Adrenal gland (tissue), 12 donors: ENCODE data around the gene RFC2. TPM values are rescaled to one million over a fixed set of nuclear protein-coding genes. Genes with fewer than 3 reads are reported as not detected.

Experiments used
- DNase-seq, 7 donors: peaks; one replicate each; pipeline ENCODE4 v3.0.0-alpha.2; 2019 to 2020
- H3K27ac ChIP-seq, 5 donors: fragments of 200-600 bp; sonication (generic) in 4 of 5; 1 replicate in 3 of 5; 2 replicates in 2 of 5; pipeline versions ENCODE4 v1.5.1 to v1.8.0; 2016 to 2020; ENCODE audit warnings: mild to moderate bottlenecking in 1 of 5
- H3K27me3 ChIP-seq: fragments of 200-600 bp; 2 replicates; pipeline ENCODE4 v1.8.0; 2021
- H3K36me3 ChIP-seq, 2 donors: fragments of 200-600 bp; replicated peaks in 1 of 2; 1 replicate in 1 of 2; 2 replicates in 1 of 2; pipeline versions ENCODE4 v1.5.1 to v1.8.0; 2018 to 2022
- H3K4me1 ChIP-seq, 2 donors: fragments of 200-600 bp; replicated peaks in 1 of 2; 1 replicate in 1 of 2; 2 replicates in 1 of 2; pipeline versions ENCODE4 v1.5.1 to v1.8.0; 2018 to 2021
- H3K4me3 ChIP-seq, 4 donors: fragments of 200-600 bp; sonication (generic) in 3 of 4; one replicate each; pipeline ENCODE4 v1.5.1; 2016 to 2018
- H3K9me3 ChIP-seq, 3 donors: fragments of 200-600 bp; sonication (generic) in 1 of 3; replicated peaks in 1 of 3; 1 replicate in 2 of 3; 2 replicates in 1 of 3; pipeline versions ENCODE4 v1.5.1 to v1.8.0; 2016 to 2021
- POLR2A ChIP-seq, 2 donors: fragments of 450-650 bp; IDR thresholded peaks; one replicate each; pipeline ENCODE4 v1.6.1; 2017; ENCODE audit warnings: antibody characterized with exemption in 2 of 2, mild to moderate bottlenecking in 2 of 2, moderate library complexity in 1 of 2
- WGBS, 4 donors: extraction: QIAGEN DNeasy Blood & Tissue Kit in 2 of 4; methylation state at CpG; one replicate each; pipeline versions ENCODE4 v1.1.5 to v1.1.7; 2013 to 2017; 5-methylcytosine and 5-hydroxymethylcytosine counted together
- intact Hi-C, 2 donors: fragments of 100-400 bp; cut with DNase I; formaldehyde crosslinking; loops; one replicate each; pipeline versions ENCODE4 v1.14.1 to v1.15.0; 2022 to 2023
- polyA plus RNA-seq, 3 donors: library from polyadenylated mRNA; stranded (reverse); fragments of 200-250 nt in 2 of 3; fragments of 350-450 nt in 1 of 3; fragmentation: Illumina TruSeq in 1 of 3; extraction: RNeasy Lipid Tissue Mini Kit (QIAGEN cat#74804) in 1 of 3; gene quantifications; one replicate each; pipeline ENCODE4 v1.2.3, GENCODE V29; 2013 to 2014
- total RNA-seq, 9 donors: library from RNA; depleted of rRNA in 4 of 9; stranded (reverse); fragments of >200 nt in 4 of 9; fragments of 120-200 nt in 1 of 9; fragmentation: NEBNext Ultra II Directional in 1 of 9; extraction: Animal tissue kit (Norgen Biotek cat#: 25700) in 1 of 9; gene quantifications; one replicate each; pipeline versions ENCODE4 v1.1.0 to v1.2.4, GENCODE V29; 2013 to 2023
- TF ChIP-seq, protein P1 (sequence below), 6 experiments: fragments of 450-650 bp in 4 of 6; fragments of 200-600 bp in 2 of 6; sonication (generic) in 1 of 6; IDR thresholded peaks; 1 replicate in 5 of 6; 2 replicates in 1 of 6; pipeline versions ENCODE4 v1.5.1 to v1.8.0; 2016 to 2021; ENCODE audit warnings: antibody characterized with exemption in 6 of 6, mild to moderate bottlenecking in 2 of 6, moderate library complexity in 1 of 6
- donor health status: healthy with polysubstance abuse.
- donor health status: Bipolar disorder and iron deficiency.
- donor health status: DM: yes; HTN: yes; CAD: no.
- donor health status: DM: no; HTN: no; CAD: no.
- donor health status: DM: no; HTN: no; CAD: no.
- donor health status: DM: yes; HTN: yes; CAD: no.

Gene RFC2
- total and polyA plus RNA-seq, 12 donors, result 9.3 to 23.2 (median 14.6) TPM

DNA sequence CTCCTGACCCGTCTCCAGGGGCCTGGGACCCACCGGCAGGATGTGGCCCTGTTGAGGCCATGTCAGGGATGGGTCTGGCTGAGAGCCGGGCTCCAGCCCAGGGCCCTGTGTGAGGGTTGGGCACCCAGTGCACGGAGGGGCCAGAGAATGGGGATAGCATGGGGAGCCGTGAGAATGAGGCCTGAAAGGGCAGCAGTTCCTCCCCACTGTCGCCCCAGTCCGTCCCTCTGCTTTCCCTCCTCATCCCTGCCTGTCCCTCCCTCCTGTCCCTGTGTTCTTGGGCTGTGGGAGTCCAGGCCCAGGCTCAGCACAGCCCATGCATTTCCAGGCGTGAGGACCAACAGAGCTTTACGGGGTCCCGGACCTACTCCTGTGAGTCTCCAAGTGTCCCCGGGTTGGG, 34.8 kb downstream of the RFC2 start:
- H3K27ac ChIP-seq, result no peak overlapping the region
- TF ChIP-seq, protein P1, sequence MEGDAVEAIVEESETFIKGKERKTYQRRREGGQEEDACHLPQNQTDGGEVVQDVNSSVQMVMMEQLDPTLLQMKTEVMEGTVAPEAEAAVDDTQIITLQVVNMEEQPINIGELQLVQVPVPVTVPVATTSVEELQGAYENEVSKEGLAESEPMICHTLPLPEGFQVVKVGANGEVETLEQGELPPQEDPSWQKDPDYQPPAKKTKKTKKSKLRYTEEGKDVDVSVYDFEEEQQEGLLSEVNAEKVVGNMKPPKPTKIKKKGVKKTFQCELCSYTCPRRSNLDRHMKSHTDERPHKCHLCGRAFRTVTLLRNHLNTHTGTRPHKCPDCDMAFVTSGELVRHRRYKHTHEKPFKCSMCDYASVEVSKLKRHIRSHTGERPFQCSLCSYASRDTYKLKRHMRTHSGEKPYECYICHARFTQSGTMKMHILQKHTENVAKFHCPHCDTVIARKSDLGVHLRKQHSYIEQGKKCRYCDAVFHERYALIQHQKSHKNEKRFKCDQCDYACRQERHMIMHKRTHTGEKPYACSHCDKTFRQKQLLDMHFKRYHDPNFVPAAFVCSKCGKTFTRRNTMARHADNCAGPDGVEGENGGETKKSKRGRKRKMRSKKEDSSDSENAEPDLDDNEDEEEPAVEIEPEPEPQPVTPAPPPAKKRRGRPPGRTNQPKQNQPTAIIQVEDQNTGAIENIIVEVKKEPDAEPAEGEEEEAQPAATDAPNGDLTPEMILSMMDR (IDR thresholded peaks at IDR 0.05), result no peak
- no peaks in the 10 kb centered on the region for H3K27me3 ChIP-seq
- H3K4me1 ChIP-seq, result no peaks in the 10 kb centered on the region
- no peak for DNase-seq
- 83 to 90% (median 87%) methylated on average over 7 to 11 of the region's 11 CpGs for WGBS, 4 donors
- no peaks in the 10 kb centered on the region for H3K9me3 ChIP-seq
- H3K36me3 ChIP-seq, result no peaks in the 10 kb centered on the region
- H3K4me3 ChIP-seq, result no peak overlapping the region
- intact Hi-C loops, result loop anchor here in 1 of 2 donors (10.0 kb wide), 1 partner anchor 355 kb away; the partner anchor contains the start of gene TMEM270

DNA sequence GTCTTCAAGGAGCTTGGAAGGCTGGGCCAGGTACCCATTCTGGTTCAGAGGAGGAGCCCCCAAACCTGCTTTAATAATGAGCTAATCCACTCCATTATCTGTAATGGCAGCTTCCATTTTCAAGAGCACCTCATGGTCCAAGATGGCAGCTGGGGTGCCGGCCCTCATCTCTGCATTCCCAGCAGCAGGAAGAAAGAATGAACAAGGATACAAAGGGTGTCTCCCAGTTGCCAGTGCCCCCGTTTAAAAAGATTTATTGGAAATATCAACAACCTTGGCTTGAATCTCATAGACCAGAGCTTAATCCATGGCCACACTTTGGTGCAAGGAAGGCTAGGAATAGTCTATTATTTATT, 35.9 kb downstream of the RFC2 start:
- no peaks in the 10 kb centered on the region for H3K27me3 ChIP-seq
- no peaks in the 10 kb centered on the region for H3K9me3 ChIP-seq
- H3K27ac ChIP-seq, result no peak overlapping the region
- no peak for DNase-seq
- H3K36me3 ChIP-seq, result no peaks in the 10 kb centered on the region
- no peak for TF ChIP-seq POLR2A (IDR thresholded peaks at IDR 0.05)
- TF ChIP-seq, protein P1 (IDR thresholded peaks at IDR 0.05), result no peak
- WGBS, 4 donors, result 40 to 67% (median 61%) methylated on average over 1 to 2 of the region's 2 CpGs
- intact Hi-C loops, result loop anchor here in 1 of 2 donors (10.0 kb wide), 1 partner anchor 354 kb away; the partner anchor contains the start of gene TMEM270
- H3K4me3 ChIP-seq, result no peak overlapping the region
- no peaks in the 10 kb centered on the region for H3K4me1 ChIP-seq

DNA sequence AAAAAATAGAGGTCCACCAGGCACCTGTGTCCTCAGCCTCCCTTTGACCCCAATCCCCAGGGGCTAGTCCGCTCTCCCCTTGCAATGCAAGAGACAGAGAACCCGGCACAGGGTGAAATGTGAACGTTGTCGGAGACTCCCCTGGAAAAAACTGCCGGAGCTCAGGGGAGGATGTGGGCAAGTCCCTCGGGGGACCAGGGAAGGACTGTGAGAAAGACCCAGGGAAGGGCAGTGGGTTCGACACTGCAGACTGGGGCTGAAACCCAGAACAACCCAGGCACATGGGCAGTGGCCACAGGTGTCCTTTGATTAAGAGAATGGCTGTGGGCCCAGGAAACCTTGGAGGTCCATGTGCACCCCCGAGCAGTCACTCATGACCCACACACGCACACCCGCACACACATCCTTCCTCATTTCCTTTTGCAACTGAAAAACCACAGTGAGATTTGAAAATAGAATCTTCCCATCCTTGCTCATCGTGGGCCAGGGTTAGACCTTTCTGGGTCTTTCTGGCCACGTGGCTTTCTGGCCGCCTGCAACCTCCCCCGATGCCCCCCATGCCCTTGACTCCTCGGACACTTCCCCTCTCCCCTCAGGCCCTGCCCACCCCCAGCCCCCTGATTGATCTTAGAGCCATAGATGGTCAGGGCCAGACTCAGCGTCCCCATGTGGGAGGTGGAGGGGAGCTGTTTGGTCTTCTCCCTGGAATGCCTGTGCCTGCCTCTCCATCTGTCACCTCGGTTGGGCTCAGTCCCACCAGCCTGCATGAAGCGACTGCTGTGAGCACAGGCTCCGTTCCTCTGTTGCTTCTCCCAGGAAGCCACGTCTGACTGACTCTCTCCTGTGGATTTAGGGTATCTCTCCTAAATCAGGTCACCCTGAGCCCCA, 36.5 kb downstream of the RFC2 start:
- no peaks in the 10 kb centered on the region for H3K36me3 ChIP-seq
- no peaks in the 10 kb centered on the region for H3K9me3 ChIP-seq
- no peak overlapping the region for H3K4me3 ChIP-seq
- H3K27me3 ChIP-seq, result no peaks in the 10 kb centered on the region
- no peak overlapping the region for H3K27ac ChIP-seq
- intact Hi-C loops, result loop anchor here in 1 of 2 donors (10.0 kb wide), 1 partner anchor 353 kb away; the partner anchor contains the start of gene TMEM270
- no peaks in the 10 kb centered on the region for H3K4me1 ChIP-seq
- peak in 1 of 7 donors; percentile 33 for DNase-seq
- whole genome bisulfite sequencing, 4 donors, result 46 to 54% (median 52%) methylated on average over 14 to 20 of the region's 20 CpGs
- TF ChIP-seq POLR2A (IDR thresholded peaks at IDR 0.05), result no peak
- TF ChIP-seq, protein P1 (IDR thresholded peaks at IDR 0.05), result no peak

- 74 to 81% (median 77%) methylated on average over 4 to 8 of the region's 8 CpGs for WGBS, 4 donors
- intact Hi-C loops, result loop anchor here in 1 of 2 donors (10.0 kb wide), 1 partner anchor 352 kb away; the partner anchor contains the start of gene TMEM270
- DNase-seq, result no peak
Measured at GRCh38 chr7:74216361-74216761, 37.8 kb downstream of the RFC2 start.

More at GRCh38 chr7:74216361-74216761, 37.8 kb downstream of the RFC2 start:
- Histone ChIP-seq H3K27ac (no peak overlapping the region), H3K27me3 (no peaks in the 10 kb centered on the region), H3K4me1 (no peaks in the 10 kb centered on the region), H3K4me3 (no peak overlapping the region), H3K9me3 (no peaks in the 10 kb centered on the region), H3K36me3 (no peaks in the 10 kb centered on the region)
- TF ChIP-seq, protein P1 (IDR thresholded peaks at IDR 0.05), result no peak
- TF ChIP-seq POLR2A (IDR thresholded peaks at IDR 0.05), result no peak
